HG03066 (cell line): ENCODE data around the gene LRRD1.
"Not testable (repeated sequence)": the region's sequence is repeated elsewhere in the genome, so short reads cannot be mapped to it uniquely, and the experiment has no call there.

Experiments used
- ATAC-seq: cut with Tn5 transposase; IDR thresholded peaks from one replicate; pipeline ENCODE4 v1.9.1; 2021; ENCODE audit warnings: low read depth; ENCODE audit not compliant: unreplicated experiment

The LRRD1 gene

GRCh38 chr7:92142791-92143190 lies 36.2 kb downstream of the LRRD1 start:
- not testable (repeated sequence) for ATAC-seq

GRCh38 chr7:92141161-92141560 lies 37.8 kb downstream of the LRRD1 start:
- no peak for ATAC-seq

GRCh38 chr7:92137557-92137956 lies 41.4 kb downstream of the LRRD1 start:
- no peak for ATAC-seq

- ATAC-seq = no peak
Observed at GRCh38 chr7:92135052-92135889, 43.7 kb downstream of the LRRD1 start.

GRCh38 chr7:92134271-92135051 lies 44.5 kb downstream of the LRRD1 start, which contains the start of gene CYP51A1:
TSS of gene CYP51A1 (minus strand) at chr7:92134477. CDS start at chr7:92134364, 113 bp downstream.
- peak; percentile 80 for ATAC-seq

- ATAC-seq = peak; percentile 28
Observed at GRCh38 chr7:92133737-92134270, 45.1 kb downstream of the LRRD1 start.

- ATAC-seq = peak; percentile 17
Observed at GRCh38 chr7:92133133-92133736, 45.7 kb downstream of the LRRD1 start.

GRCh38 chr7:92131764-92132330 lies 47.1 kb downstream of the LRRD1 start:
- no peak for ATAC-seq

- ATAC-seq = no peak
Observed at GRCh38 chr7:92131093-92131492, 47.8 kb downstream of the LRRD1 start.

GRCh38 chr7:92121681-92122080 lies 57.3 kb downstream of the LRRD1 start:
- no peak for ATAC-seq

GRCh38 chr7:92119213-92119759 lies 59.7 kb downstream of the LRRD1 start:
- ATAC-seq = no peak

- no peak for ATAC-seq
Observed at GRCh38 chr7:92116949-92117348, 62.0 kb downstream of the LRRD1 start.

GRCh38 chr7:92115821-92116220 lies 63.1 kb downstream of the LRRD1 start:
- ATAC-seq = no peak

GRCh38 chr7:92110857-92111256 lies 68.1 kb downstream of the LRRD1 start:
- no peak for ATAC-seq

- ATAC-seq = no peak
Observed at GRCh38 chr7:92108821-92109220, 70.1 kb downstream of the LRRD1 start.

- ATAC-seq = not testable (repeated sequence)
Observed at GRCh38 chr7:92102862-92103261, 76.1 kb downstream of the LRRD1 start.

- ATAC-seq = no peak
Observed at GRCh38 chr7:92100534-92100933, 78.4 kb downstream of the LRRD1 start.

- ATAC-seq = no peak
Observed at GRCh38 chr7:92095380-92095779, 83.6 kb downstream of the LRRD1 start.
